CD14-positive monocyte (primary cell): ENCODE measurements around the gene SLC24A4. TPM values are rescaled to one million over a fixed set of nuclear protein-coding genes. Genes with fewer than 3 reads are reported as not detected.
A peak's percentile ranks its signal among the peaks of the same experiment; 100 is the strongest.

Experiments used
- DNase-seq, 3 donors: peaks; one replicate each; pipeline ENCODE4 v3.0.0-alpha.2; 2011 to 2022
- H2AFZ ChIP-seq: 2 replicates; pipeline ENCODE4 v1.6.0; 2012; ENCODE audit warnings: mild to moderate bottlenecking, low read depth, low read length, inconsistent platforms; ENCODE audit not compliant: insufficient read depth, poor library complexity, severe bottlenecking
- H3K27ac ChIP-seq, 2 donors: 1 replicate in 1 of 2; 2 replicates in 1 of 2; pipeline ENCODE4 v1.5.1; 2012 to 2013; ENCODE audit warnings: low read length in 2 of 2, control low read depth in 1 of 2, inconsistent platforms in 1 of 2, low read depth in 1 of 2, mild to moderate bottlenecking in 1 of 2
- H3K27me3 ChIP-seq, 2 donors: one replicate each; pipeline versions ENCODE4 v1.6.0 to v1.6.1; 2011 to 2013; ENCODE audit warnings: low read length in 2 of 2; ENCODE audit not compliant: control insufficient read depth in 2 of 2, insufficient read depth in 2 of 2
- H3K36me3 ChIP-seq, 2 donors: replicated peaks in 1 of 2; 1 replicate in 1 of 2; 2 replicates in 1 of 2; pipeline versions ENCODE4 v1.5.1 to v1.6.1; 2012 to 2013; ENCODE audit warnings: low read length in 2 of 2, control low read depth in 1 of 2, inconsistent platforms in 1 of 2, mild to moderate bottlenecking in 1 of 2; ENCODE audit not compliant: insufficient read depth in 2 of 2, control insufficient read depth in 1 of 2
- H3K4me1 ChIP-seq, 2 donors: 1 replicate in 1 of 2; 2 replicates in 1 of 2; pipeline versions ENCODE4 v1.5.1 to v1.6.1; 2012 to 2013; ENCODE audit warnings: low read length in 2 of 2, control low read depth in 1 of 2, inconsistent platforms in 1 of 2, mild to moderate bottlenecking in 1 of 2, moderate library complexity in 1 of 2; ENCODE audit not compliant: insufficient read depth in 2 of 2, control insufficient read depth in 1 of 2
- H3K4me2 ChIP-seq: replicated peaks from 2 replicates; pipeline ENCODE3; 2012; ENCODE audit warnings: low read length, moderate library complexity, mild to moderate bottlenecking; ENCODE audit not compliant: poor library complexity, severe bottlenecking; ENCODE audit errors: extremely low read depth
- H3K4me3 ChIP-seq, 3 experiments: fragments of 200-600 bp in 1 of 3; sonication (generic) in 1 of 3; replicated peaks in 1 of 3; 1 replicate in 2 of 3; 2 replicates in 1 of 3; pipeline ENCODE4 v1.5.1; 2011 to 2013; ENCODE audit warnings: low read length in 3 of 3, mild to moderate bottlenecking in 3 of 3, control low read depth in 2 of 3, low read depth in 2 of 3, inconsistent platforms in 1 of 3, moderate library complexity in 1 of 3
- H3K79me2 ChIP-seq: 2 replicates; pipeline ENCODE4 v1.6.0; 2012; ENCODE audit warnings: mild to moderate bottlenecking, control low read depth, inconsistent platforms, low read length, moderate library complexity; ENCODE audit not compliant: insufficient read depth
- H3K9ac ChIP-seq: 2 replicates; pipeline ENCODE4 v1.6.0; 2017; ENCODE audit warnings: low read length, mild to moderate bottlenecking; ENCODE audit not compliant: insufficient read depth, poor library complexity, severe bottlenecking
- H3K9me3 ChIP-seq, 2 donors: replicated peaks in 1 of 2; 1 replicate in 1 of 2; 2 replicates in 1 of 2; pipeline versions ENCODE4 v1.5.1 to v1.6.1; 2012 to 2013; ENCODE audit warnings: low read length in 2 of 2, control low read depth in 1 of 2; ENCODE audit not compliant: control insufficient read depth in 1 of 2, insufficient read depth in 1 of 2
- H4K20me1 ChIP-seq: 2 replicates; pipeline ENCODE4 v1.6.0; 2012; ENCODE audit warnings: mild to moderate bottlenecking, low read length, control low read depth, moderate library complexity; ENCODE audit not compliant: insufficient read depth
- H3K27ac Mint-ChIP-seq, 7 donors: one replicate each; pipeline ENCODE4 v1.8.0; 2020; ENCODE audit warnings: mild to moderate bottlenecking in 7 of 7, mixed read lengths in 7 of 7, moderate library complexity in 6 of 7, inconsistent platforms in 2 of 7
- H3K27me3 Mint-ChIP-seq, 3 donors: one replicate each; pipeline ENCODE4 v1.8.0; 2021 to 2022; ENCODE audit warnings: low read depth in 3 of 3, mild to moderate bottlenecking in 3 of 3, mixed read lengths in 3 of 3, moderate library complexity in 3 of 3, inconsistent platforms in 1 of 3
- H3K36me3 Mint-ChIP-seq, 2 donors: one replicate each; pipeline ENCODE4 v1.8.0; 2020; ENCODE audit warnings: mixed read lengths in 2 of 2, inconsistent platforms in 1 of 2, mild to moderate bottlenecking in 1 of 2
- H3K4me1 Mint-ChIP-seq: one replicate; pipeline ENCODE4 v1.8.0; 2020; ENCODE audit warnings: mild to moderate bottlenecking, mixed read lengths
- H3K4me3 Mint-ChIP-seq, 2 donors: one replicate each; pipeline ENCODE4 v1.8.0; 2020; ENCODE audit warnings: mild to moderate bottlenecking in 2 of 2, mixed read lengths in 2 of 2, moderate library complexity in 1 of 2
- H3K9me3 Mint-ChIP-seq, 7 donors: one replicate each; pipeline ENCODE4 v1.8.0; 2020 to 2022; ENCODE audit warnings: mixed read lengths in 7 of 7, mild to moderate bottlenecking in 6 of 7, moderate library complexity in 6 of 7, inconsistent platforms in 2 of 7
- WGBS: methylation state at CpG from one replicate; pipeline ENCODE4 v1.1.5; 2013; ENCODE audit warnings: missing lambda C conversion rate; ENCODE audit not compliant: insufficient coverage; 5-methylcytosine and 5-hydroxymethylcytosine counted together
- intact Hi-C, 2 donors: fragments of 100-400 bp; cut with micrococcal nuclease; formaldehyde crosslinking; loops; one replicate each; pipeline versions ENCODE4 v1.15.0 to v1.15.1; 2023
- polyA plus RNA-seq, 3 donors: library from polyadenylated mRNA; depleted of rRNA in 1 of 3; unstranded in 2 of 3; stranded (reverse) in 1 of 3; fragments of 300-500 nt in 2 of 3; fragments of >200 nt in 1 of 3; fragmentation: Illumina TruSeq in 2 of 3; gene quantifications; 1 replicate in 2 of 3; 2 replicates in 1 of 3; pipeline ENCODE4 v1.2.3, GENCODE V29; 2012 to 2021
- TF ChIP-seq, protein P1 (sequence below): fragments of 200-600 bp; IDR thresholded peaks from one replicate; pipeline ENCODE4 v1.8.0; 2022; ENCODE audit warnings: antibody characterized with exemption, mild to moderate bottlenecking

The SLC24A4 gene
- polyA plus RNA-seq, 3 donors: 20.0 to 41.9 (median 26.5) TPM

- DNase-seq: peak; percentile 70 to 89 (median 87)
- Mint-ChIP-seq H3K4me1 (peaks cover 72% of the 10 kb centered on the region), H3K9me3 (peaks cover 0 to 2% (median 0%) of the 10 kb centered on the region in 7 donors), H3K27me3 (peaks cover 12 to 31% (median 25%) of the 10 kb centered on the region in 3 donors), H3K27ac (peak overlapping the region; percentile 86 to 97 (median 93)), H3K4me3 (peak overlapping the region in 1 of 2 donors; percentile 61), H3K36me3 (peaks cover 23 to 27% of the 10 kb centered on the region in 2 donors)
- peaks cover 54 to 77% of the 10 kb centered on the region in 2 donors for H3K4me1 ChIP-seq
- H3K4me3 ChIP-seq: peak overlapping the region in 1 of 3 experiments; percentile 59
- WGBS: 0% methylated on average over 2 of the region's 4 CpGs
- TF ChIP-seq, protein P1, sequence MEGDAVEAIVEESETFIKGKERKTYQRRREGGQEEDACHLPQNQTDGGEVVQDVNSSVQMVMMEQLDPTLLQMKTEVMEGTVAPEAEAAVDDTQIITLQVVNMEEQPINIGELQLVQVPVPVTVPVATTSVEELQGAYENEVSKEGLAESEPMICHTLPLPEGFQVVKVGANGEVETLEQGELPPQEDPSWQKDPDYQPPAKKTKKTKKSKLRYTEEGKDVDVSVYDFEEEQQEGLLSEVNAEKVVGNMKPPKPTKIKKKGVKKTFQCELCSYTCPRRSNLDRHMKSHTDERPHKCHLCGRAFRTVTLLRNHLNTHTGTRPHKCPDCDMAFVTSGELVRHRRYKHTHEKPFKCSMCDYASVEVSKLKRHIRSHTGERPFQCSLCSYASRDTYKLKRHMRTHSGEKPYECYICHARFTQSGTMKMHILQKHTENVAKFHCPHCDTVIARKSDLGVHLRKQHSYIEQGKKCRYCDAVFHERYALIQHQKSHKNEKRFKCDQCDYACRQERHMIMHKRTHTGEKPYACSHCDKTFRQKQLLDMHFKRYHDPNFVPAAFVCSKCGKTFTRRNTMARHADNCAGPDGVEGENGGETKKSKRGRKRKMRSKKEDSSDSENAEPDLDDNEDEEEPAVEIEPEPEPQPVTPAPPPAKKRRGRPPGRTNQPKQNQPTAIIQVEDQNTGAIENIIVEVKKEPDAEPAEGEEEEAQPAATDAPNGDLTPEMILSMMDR: no peak
- H3K9ac ChIP-seq: peak overlapping the region; percentile 35
- no peaks in the 10 kb centered on the region for H3K79me2 ChIP-seq
- peaks cover 0 to 6% of the 10 kb centered on the region in 2 donors for H3K27me3 ChIP-seq
- no peaks in the 10 kb centered on the region for H3K36me3 ChIP-seq
- peak overlapping the region; percentile 47 for H3K4me2 ChIP-seq
- peak overlapping the region; percentile 80 to 88 for H3K27ac ChIP-seq
- H3K9me3 ChIP-seq: no peaks in the 10 kb centered on the region
- no peak overlapping the region for H2AFZ ChIP-seq
- intact Hi-C loops: loop anchor here in 1 of 2 donors (2.0 to 5.0 kb wide), 2 partner anchors 14 to 35 kb away; no protein-coding TSS in a partner anchor
- H4K20me1 ChIP-seq: no peaks in the 10 kb centered on the region
These were observed 184.3 kb downstream of the SLC24A4 start for GRCh38 chr14:92507174-92507768.

DNA sequence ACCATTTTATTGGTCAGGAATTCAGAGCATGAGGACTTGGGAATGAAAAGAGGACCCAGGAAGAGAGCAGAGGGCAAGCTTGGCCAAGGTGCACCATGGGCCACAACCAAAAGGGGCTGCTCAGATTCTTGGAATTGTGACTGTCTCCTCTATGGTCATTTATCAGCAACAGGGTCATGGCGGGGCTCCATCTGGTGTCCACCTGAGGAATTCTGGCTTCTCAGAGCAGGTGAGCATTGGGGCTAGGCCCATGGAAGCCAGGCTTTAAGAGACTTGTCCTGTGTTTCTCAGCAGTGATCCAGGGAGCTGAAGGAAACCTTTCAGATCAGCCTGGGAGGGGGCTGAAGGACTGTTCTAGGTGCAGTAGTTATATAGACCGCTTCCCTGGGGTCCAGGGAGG lies 188.0 kb downstream of the SLC24A4 start:
- Histone ChIP-seq H3K9ac (no peak overlapping the region), H3K27ac (no peak overlapping the region), H3K79me2 (peaks cover 33% of the 10 kb centered on the region), H3K4me1 (peaks cover 53 to 71% of the 10 kb centered on the region in 2 donors), H3K4me2 (no peak overlapping the region), H3K9me3 (no peaks in the 10 kb centered on the region), H3K4me3 (no peak overlapping the region), H4K20me1 (peaks cover 7% of the 10 kb centered on the region), H3K36me3 (no peaks in the 10 kb centered on the region), H2AFZ (no peak overlapping the region), H3K27me3 (peaks cover 0 to 12% of the 10 kb centered on the region in 2 donors)
- peak overlapping the region in 1 of 2 donors; percentile 59 for H3K4me3 Mint-ChIP-seq
- DNase-seq: no peak
- H3K36me3 Mint-ChIP-seq: peaks cover 15 to 19% of the 10 kb centered on the region in 2 donors
- peaks cover 61% of the 10 kb centered on the region for H3K4me1 Mint-ChIP-seq
- no peak overlapping the region for H3K27ac Mint-ChIP-seq
- 100% methylated on average over 2 of the region's 2 CpGs for WGBS
- TF ChIP-seq, protein P1: no peak
- peaks cover 12 to 24% (median 23%) of the 10 kb centered on the region in 3 donors for H3K27me3 Mint-ChIP-seq
- intact Hi-C loops: loop anchor here (10.0 kb wide), 2 partner anchors 46 to 144 kb away; no protein-coding TSS in a partner anchor
- peaks cover 0 to 2% (median 0%) of the 10 kb centered on the region in 7 donors for H3K9me3 Mint-ChIP-seq
